Mesendoderm (in vitro differentiated cells): ENCODE measurements around the gene DNAJC25.

ENCODE experiments used
- DNase-seq: peaks from one replicate; pipeline ENCODE4 v3.0.0; 2013
- H2AK5ac ChIP-seq: 2 replicates; pipeline ENCODE4 v1.6.1; 2013; ENCODE audit warnings: low read length, inconsistent platforms
- H2BK120ac ChIP-seq: 2 replicates; pipeline ENCODE4 v1.6.1; 2013; ENCODE audit warnings: low read depth, mild to moderate bottlenecking, low read length, moderate library complexity, mixed read lengths
- H2BK15ac ChIP-seq: replicated peaks from 2 replicates; pipeline ENCODE4 v1.6.1; 2013; ENCODE audit warnings: low read depth, mild to moderate bottlenecking, moderate library complexity
- H2BK5ac ChIP-seq: 2 replicates; pipeline ENCODE4 v1.6.1; 2013; ENCODE audit warnings: low read length, inconsistent platforms
- H3K18ac ChIP-seq: 2 replicates; pipeline ENCODE4 v1.6.1; 2013; ENCODE audit warnings: mild to moderate bottlenecking, low read length, mixed read lengths
- H3K23ac ChIP-seq: one replicate; pipeline ENCODE4 v1.6.1; 2013; ENCODE audit warnings: low read length
- H3K27ac ChIP-seq: 2 replicates; pipeline ENCODE4 v1.5.1; 2013; ENCODE audit warnings: low read depth, mild to moderate bottlenecking, inconsistent platforms, low read length, moderate library complexity
- H3K27me3 ChIP-seq: 2 replicates; pipeline ENCODE4 v1.6.1; 2013; ENCODE audit warnings: low read length, control low read depth, mild to moderate bottlenecking, inconsistent platforms; ENCODE audit not compliant: insufficient read depth, poor library complexity
- H3K36me3 ChIP-seq: 2 replicates; pipeline ENCODE4 v1.6.1; 2013; ENCODE audit warnings: low read length, inconsistent platforms; ENCODE audit not compliant: control insufficient read depth, insufficient read depth
- H3K4ac ChIP-seq: one replicate; pipeline ENCODE4 v1.6.1; 2013; ENCODE audit warnings: low read depth, mild to moderate bottlenecking, low read length, moderate library complexity
- H3K4me1 ChIP-seq: 2 replicates; pipeline ENCODE4 v1.6.1; 2013; ENCODE audit warnings: low read depth, low read length, inconsistent platforms; ENCODE audit not compliant: control insufficient read depth
- H3K4me2 ChIP-seq: 2 replicates; pipeline ENCODE4 v1.6.1; 2013; ENCODE audit warnings: low read length
- H3K4me3 ChIP-seq: 2 replicates; pipeline ENCODE4 v1.5.1; 2013; ENCODE audit warnings: mild to moderate bottlenecking, low read length
- H3K56ac ChIP-seq: one replicate; pipeline ENCODE4 v1.6.1; 2013; ENCODE audit warnings: low read length
- H3K79me1 ChIP-seq: 2 replicates; pipeline ENCODE4 v1.6.1; 2013; ENCODE audit warnings: low read length, inconsistent platforms
- H3K79me2 ChIP-seq: 2 replicates; pipeline ENCODE4 v1.6.1; 2013; ENCODE audit warnings: mild to moderate bottlenecking, low read length; ENCODE audit not compliant: control insufficient read depth, insufficient read depth
- H3K9ac ChIP-seq: 2 replicates; pipeline ENCODE4 v1.6.1; 2013; ENCODE audit warnings: low read length, inconsistent platforms
- H4K5ac ChIP-seq: one replicate; pipeline ENCODE4 v1.6.1; 2013; ENCODE audit warnings: low read length
- H4K8ac ChIP-seq: one replicate; pipeline ENCODE4 v1.6.1; 2013; ENCODE audit warnings: low read depth, mild to moderate bottlenecking, control low read depth, low read length, moderate library complexity
- WGBS: extraction: QIAGEN DNeasy Blood & Tissue Kit; methylation state at CpG from one replicate; pipeline ENCODE4 v1.1.7; 2013; ENCODE audit warnings: low lambda C conversion rate, missing lambda C conversion rate; ENCODE audit not compliant: insufficient coverage; ENCODE audit errors: extremely low coverage; 5-methylcytosine and 5-hydroxymethylcytosine counted together

Gene DNAJC25

DNA sequence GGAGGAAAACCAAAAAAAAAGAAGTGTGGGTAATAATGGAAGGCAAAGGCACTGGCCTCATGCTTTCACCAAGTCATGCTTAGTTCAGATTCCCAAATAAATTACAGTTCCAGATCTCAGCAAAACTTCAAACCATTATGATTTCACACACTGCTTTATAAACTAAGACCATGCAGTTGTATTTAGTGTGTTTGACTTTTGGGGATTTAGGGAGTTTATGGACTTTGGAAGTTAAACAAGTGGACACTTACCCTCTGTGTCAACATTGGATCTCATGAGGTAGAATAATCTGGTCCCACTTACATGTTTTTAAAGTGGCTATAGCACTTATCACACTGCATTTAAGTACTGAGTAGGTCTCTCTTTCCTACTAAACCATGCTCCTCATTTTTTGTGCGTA lies 3.7 kb downstream of the DNAJC25 start:
- no peak overlapping the region for H3K4me3 ChIP-seq
- no peak overlapping the region for H3K27ac ChIP-seq
- peaks cover 6% of the 10 kb centered on the region for H3K4me1 ChIP-seq
- no peaks in the 10 kb centered on the region for H3K27me3 ChIP-seq
- H3K18ac ChIP-seq = no peak overlapping the region
- H2BK120ac ChIP-seq = no peak overlapping the region
- H2BK5ac ChIP-seq = no peak overlapping the region
- H2BK15ac ChIP-seq = no peak overlapping the region
- H2AK5ac ChIP-seq = no peak overlapping the region
- no peak overlapping the region for H3K4ac ChIP-seq
- no peak overlapping the region for H3K56ac ChIP-seq
- H3K9ac ChIP-seq = no peak overlapping the region
- H4K8ac ChIP-seq = no peak overlapping the region
- no peak overlapping the region for H3K23ac ChIP-seq
- H3K79me2 ChIP-seq = peaks cover 54% of the 10 kb centered on the region
- no peaks in the 10 kb centered on the region for H3K36me3 ChIP-seq
- no peak for DNase-seq
- WGBS = no CpG with 5 or more reads among the region's 1 CpG
- peaks cover 17% of the 10 kb centered on the region for H3K79me1 ChIP-seq
- no peak overlapping the region for H3K4me2 ChIP-seq
- no peak overlapping the region for H4K5ac ChIP-seq

DNA sequence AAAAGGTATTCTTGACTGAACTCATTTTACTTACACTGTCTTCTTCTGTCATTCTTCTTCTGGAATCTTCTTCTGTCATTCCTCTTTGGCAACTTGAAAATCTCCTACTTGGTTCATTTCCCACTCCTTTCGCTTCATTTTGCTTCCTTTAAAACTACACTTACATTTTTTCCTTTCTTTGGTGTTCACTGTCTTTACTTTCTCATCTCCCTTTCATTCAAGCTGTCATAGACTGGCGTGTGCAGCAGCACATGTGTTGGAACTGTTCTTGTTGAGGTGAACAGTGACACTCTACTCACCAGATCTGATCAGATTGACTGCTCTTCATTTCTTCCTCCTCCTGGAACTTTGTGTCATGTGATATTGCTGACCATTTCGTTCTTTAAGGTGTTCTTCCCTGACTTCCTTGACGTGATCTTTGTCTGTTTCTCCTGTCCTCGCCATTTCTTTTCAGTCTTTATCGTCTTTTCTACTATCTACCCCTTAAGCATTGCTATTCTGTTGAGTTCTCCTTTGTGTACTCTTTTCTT lies 6.4 kb downstream of the DNAJC25 start:
- no peak overlapping the region for H3K18ac ChIP-seq
- no peak overlapping the region for H3K4me3 ChIP-seq
- no peak for DNase-seq
- no peak overlapping the region for H2AK5ac ChIP-seq
- peaks cover 17% of the 10 kb centered on the region for H3K79me1 ChIP-seq
- no peak overlapping the region for H3K27ac ChIP-seq
- no CpG with 5 or more reads among the region's 6 CpGs for WGBS
- no peaks in the 10 kb centered on the region for H3K27me3 ChIP-seq
- no peak overlapping the region for H4K8ac ChIP-seq
- no peak overlapping the region for H3K4me2 ChIP-seq
- no peak overlapping the region for H3K23ac ChIP-seq
- H3K4ac ChIP-seq = no peak overlapping the region
- H2BK5ac ChIP-seq = no peak overlapping the region
- H3K79me2 ChIP-seq = peaks cover 43% of the 10 kb centered on the region
- no peak overlapping the region for H2BK120ac ChIP-seq
- no peak overlapping the region for H4K5ac ChIP-seq
- H3K36me3 ChIP-seq = no peaks in the 10 kb centered on the region
- H3K9ac ChIP-seq = no peak overlapping the region
- no peak overlapping the region for H2BK15ac ChIP-seq
- peaks cover 5% of the 10 kb centered on the region for H3K4me1 ChIP-seq
- no peak overlapping the region for H3K56ac ChIP-seq

DNA sequence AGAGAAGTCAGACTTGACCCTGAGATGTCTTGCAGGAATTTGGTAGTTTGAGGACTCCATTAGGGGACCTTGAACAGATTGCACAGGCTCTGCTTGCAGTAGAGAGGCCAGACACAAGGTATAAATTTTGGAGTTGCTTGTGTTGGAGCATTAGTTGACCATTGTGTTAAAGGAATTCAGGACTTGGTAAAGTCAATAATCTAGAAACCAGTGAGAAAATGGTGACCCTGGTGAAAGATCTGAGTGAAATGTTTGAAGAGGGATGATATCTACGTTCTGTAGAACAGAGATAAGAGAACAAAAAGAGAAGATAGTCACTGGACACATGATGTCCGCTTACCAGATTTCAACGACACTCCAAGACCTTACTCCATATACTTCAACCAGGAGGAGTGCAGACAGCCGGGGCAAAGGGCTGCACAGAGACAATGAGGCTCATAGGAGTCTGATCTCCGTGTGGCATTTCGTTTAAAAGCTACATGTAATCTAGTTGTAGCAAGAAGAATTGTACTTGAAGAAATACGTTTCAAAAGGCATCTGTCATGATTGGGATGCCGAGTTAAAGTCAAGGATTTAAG lies 13.2 kb downstream of the DNAJC25 start:
- Histone ChIP-seq H3K79me2 (no peaks in the 10 kb centered on the region), H3K4ac (no peak overlapping the region), H4K8ac (no peak overlapping the region), H2AK5ac (no peak overlapping the region), H3K36me3 (peaks cover 1% of the 10 kb centered on the region), H3K18ac (no peak overlapping the region), H2BK120ac (no peak overlapping the region), H3K23ac (no peak overlapping the region), H3K4me3 (no peak overlapping the region), H3K4me2 (no peak overlapping the region), H3K27me3 (no peaks in the 10 kb centered on the region), H3K27ac (no peak overlapping the region), H3K79me1 (no peaks in the 10 kb centered on the region), H2BK15ac (no peak overlapping the region), H2BK5ac (no peak overlapping the region), H3K9ac (no peak overlapping the region), H3K56ac (no peak overlapping the region), H4K5ac (no peak overlapping the region), H3K4me1 (no peaks in the 10 kb centered on the region)
- WGBS = no CpG with 5 or more reads among the region's 8 CpGs
- no peak for DNase-seq

DNA sequence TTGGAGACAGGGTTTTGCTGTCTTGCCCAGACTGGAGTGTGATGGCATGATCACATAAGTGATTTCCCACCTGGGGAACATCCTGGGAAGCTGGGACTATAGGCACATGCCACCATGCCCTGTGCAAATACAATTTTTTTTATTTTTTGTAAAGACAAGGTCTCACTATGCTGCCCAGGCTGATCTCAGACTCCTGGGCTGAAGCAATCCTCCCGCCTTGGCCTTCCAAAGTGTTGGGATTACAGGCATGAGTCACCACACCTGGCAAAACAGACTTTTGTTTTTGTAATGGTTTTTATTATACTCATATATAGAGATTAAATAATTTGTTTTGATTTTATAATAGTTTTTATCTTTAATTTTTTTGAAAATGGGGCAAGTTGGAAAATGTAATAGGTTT lies 14.7 kb downstream of the DNAJC25 start:
- H3K4me3 ChIP-seq = no peak overlapping the region
- no peak overlapping the region for H2AK5ac ChIP-seq
- no peak overlapping the region for H3K4me2 ChIP-seq
- H3K27ac ChIP-seq = no peak overlapping the region
- H3K79me1 ChIP-seq = no peaks in the 10 kb centered on the region
- H2BK120ac ChIP-seq = no peak overlapping the region
- H3K4me1 ChIP-seq = no peaks in the 10 kb centered on the region
- H4K8ac ChIP-seq = no peak overlapping the region
- H2BK15ac ChIP-seq = no peak overlapping the region
- H3K27me3 ChIP-seq = no peaks in the 10 kb centered on the region
- no peak overlapping the region for H3K9ac ChIP-seq
- peaks cover 1% of the 10 kb centered on the region for H3K36me3 ChIP-seq
- DNase-seq = no peak
- H3K23ac ChIP-seq = no peak overlapping the region
- whole genome bisulfite sequencing = no CpG with 5 or more reads among the region's 1 CpG
- H4K5ac ChIP-seq = no peak overlapping the region
- H3K79me2 ChIP-seq = no peaks in the 10 kb centered on the region
- no peak overlapping the region for H3K4ac ChIP-seq
- H3K18ac ChIP-seq = no peak overlapping the region
- H3K56ac ChIP-seq = no peak overlapping the region
- H2BK5ac ChIP-seq = no peak overlapping the region

DNA sequence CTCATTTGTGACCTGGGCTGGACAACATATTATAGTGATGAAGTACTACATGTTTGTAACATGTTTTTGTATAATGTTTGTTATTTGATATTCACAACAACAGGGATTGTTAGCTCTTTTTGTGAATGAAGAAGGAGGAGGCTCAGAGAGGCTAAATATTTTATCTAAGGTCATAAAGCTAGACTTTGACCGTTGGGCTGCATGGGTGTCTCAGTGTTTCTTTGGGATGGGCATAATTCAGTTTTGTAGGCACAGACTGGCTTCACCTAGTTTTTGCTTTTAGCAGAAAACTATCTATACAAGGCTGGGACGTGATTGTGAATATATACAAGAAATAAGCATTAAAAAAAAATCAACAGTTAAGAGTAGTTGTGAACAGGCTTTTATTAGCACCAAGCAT lies 15.3 kb downstream of the DNAJC25 start:
- Histone ChIP-seq H3K27ac (no peak overlapping the region), H3K56ac (no peak overlapping the region), H2BK15ac (no peak overlapping the region), H3K4ac (no peak overlapping the region), H3K23ac (no peak overlapping the region), H2BK5ac (no peak overlapping the region), H3K18ac (no peak overlapping the region), H3K9ac (no peak overlapping the region), H3K4me1 (no peaks in the 10 kb centered on the region), H2BK120ac (no peak overlapping the region), H2AK5ac (no peak overlapping the region), H3K4me3 (no peak overlapping the region), H3K79me2 (no peaks in the 10 kb centered on the region), H3K36me3 (peaks cover 1% of the 10 kb centered on the region), H4K8ac (no peak overlapping the region), H3K79me1 (no peaks in the 10 kb centered on the region), H4K5ac (no peak overlapping the region), H3K4me2 (no peak overlapping the region), H3K27me3 (no peaks in the 10 kb centered on the region)
- no peak for DNase-seq
- no CpG with 5 or more reads among the region's 2 CpGs for WGBS

DNA sequence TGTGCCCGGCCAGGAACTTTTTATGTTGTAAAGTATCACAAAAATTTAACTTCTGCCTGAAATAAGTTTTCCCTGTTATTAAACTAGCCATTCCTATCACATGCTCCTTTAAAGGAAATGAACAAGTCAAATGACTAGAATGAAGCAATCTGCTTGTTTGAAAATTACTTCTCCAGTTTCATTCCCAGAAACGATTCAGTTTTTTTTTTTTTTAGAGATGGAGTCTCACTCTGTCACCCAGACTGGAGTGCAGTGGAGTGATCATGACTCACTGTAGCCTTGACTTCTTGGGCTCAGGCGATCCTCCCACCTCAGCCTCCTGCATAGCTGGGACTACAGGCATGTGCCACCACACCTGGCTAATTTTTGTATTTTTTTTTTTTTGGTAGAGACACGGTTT lies 16.9 kb downstream of the DNAJC25 start:
- H3K4me3 ChIP-seq = no peak overlapping the region
- H4K8ac ChIP-seq = no peak overlapping the region
- no peak overlapping the region for H3K4me2 ChIP-seq

More for the DNA sequence above, 16.9 kb downstream of the DNAJC25 start:
- no peak overlapping the region for H2BK120ac ChIP-seq
- no peaks in the 10 kb centered on the region for H3K79me2 ChIP-seq
- H3K36me3 ChIP-seq = peaks cover 1% of the 10 kb centered on the region
- no peak overlapping the region for H3K27ac ChIP-seq
- no peak overlapping the region for H3K56ac ChIP-seq
- no CpG with 5 or more reads among the region's 4 CpGs for WGBS
- H3K79me1 ChIP-seq = no peaks in the 10 kb centered on the region
- no peaks in the 10 kb centered on the region for H3K4me1 ChIP-seq
- no peak overlapping the region for H3K18ac ChIP-seq
- no peaks in the 10 kb centered on the region for H3K27me3 ChIP-seq
- no peak for DNase-seq
- no peak overlapping the region for H2BK15ac ChIP-seq
- no peak overlapping the region for H3K4ac ChIP-seq
- no peak overlapping the region for H3K9ac ChIP-seq
- no peak overlapping the region for H3K23ac ChIP-seq
- no peak overlapping the region for H2BK5ac ChIP-seq
- no peak overlapping the region for H2AK5ac ChIP-seq
- no peak overlapping the region for H4K5ac ChIP-seq
